Ishikawa (cell line): Measurements from ENCODE around the gene NSUN5.

Experiments used
- EP300 ChIP-seq: IDR thresholded peaks from 2 replicates; pipeline ENCODE4 v1.6.1; 2012; ENCODE audit warnings: borderline replicate concordance
- FOXM1 ChIP-seq: IDR thresholded peaks from 2 replicates; pipeline ENCODE4 v1.6.1; 2012; ENCODE audit warnings: low read depth, borderline replicate concordance
- RAD21 ChIP-seq: IDR thresholded peaks from 2 replicates; pipeline ENCODE4 v1.6.1; 2012; ENCODE audit warnings: low read depth
- TAF1 ChIP-seq: IDR thresholded peaks from 2 replicates; pipeline ENCODE4 v1.6.1; 2012; ENCODE audit warnings: low read depth, mild to moderate bottlenecking
- TCF12 ChIP-seq: IDR thresholded peaks from 2 replicates; pipeline ENCODE4 v1.6.1; 2012; ENCODE audit warnings: low read depth
- TEAD4 ChIP-seq: IDR thresholded peaks from 2 replicates; pipeline ENCODE4 v1.6.1; 2012
- ZBTB7A ChIP-seq: IDR thresholded peaks from 2 replicates; pipeline ENCODE4 v1.6.1; 2012; ENCODE audit warnings: low read depth
- TF ChIP-seq, protein P1 (sequence below): IDR thresholded peaks from 2 replicates; pipeline ENCODE4 v1.6.1; 2012

DNA sequence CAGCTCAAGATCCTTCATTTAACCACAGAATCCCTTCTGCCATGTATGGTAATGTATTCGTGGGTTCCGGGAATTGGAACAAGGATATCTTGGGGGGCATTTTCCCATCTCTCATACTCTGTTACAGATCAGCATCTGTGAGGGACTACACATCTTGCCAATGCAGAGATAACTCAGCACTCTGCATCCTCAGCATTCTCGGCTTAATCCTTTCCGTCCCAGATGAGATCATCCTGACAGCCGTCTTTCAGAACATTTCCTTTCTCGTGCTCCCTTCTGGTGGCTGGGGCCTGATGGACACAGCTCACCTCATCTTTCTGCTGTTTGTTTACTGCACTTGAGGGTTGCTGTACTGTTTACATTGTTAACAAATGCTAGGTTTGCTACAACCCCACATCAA, 44.6 kb upstream of the NSUN5 start:
- TF ChIP-seq EP300 (no peak), ZBTB7A (no peak), RAD21 (no peak), FOXM1 (no peak), TEAD4 (no peak), TCF12 (no peak), TAF1 (no peak)
- TF ChIP-seq, protein P1, sequence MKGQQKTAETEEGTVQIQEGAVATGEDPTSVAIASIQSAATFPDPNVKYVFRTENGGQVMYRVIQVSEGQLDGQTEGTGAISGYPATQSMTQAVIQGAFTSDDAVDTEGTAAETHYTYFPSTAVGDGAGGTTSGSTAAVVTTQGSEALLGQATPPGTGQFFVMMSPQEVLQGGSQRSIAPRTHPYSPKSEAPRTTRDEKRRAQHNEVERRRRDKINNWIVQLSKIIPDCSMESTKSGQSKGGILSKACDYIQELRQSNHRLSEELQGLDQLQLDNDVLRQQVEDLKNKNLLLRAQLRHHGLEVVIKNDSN, result no peak
